ENCODE measurements around the gene ABHD17C. TPM values are rescaled to one million over a fixed set of nuclear protein-coding genes. Genes with fewer than 3 reads are reported as not detected.

The ABHD17C gene
- total RNA-seq, 1 donor from 2014 or later: 41.4 TPM

DNA sequence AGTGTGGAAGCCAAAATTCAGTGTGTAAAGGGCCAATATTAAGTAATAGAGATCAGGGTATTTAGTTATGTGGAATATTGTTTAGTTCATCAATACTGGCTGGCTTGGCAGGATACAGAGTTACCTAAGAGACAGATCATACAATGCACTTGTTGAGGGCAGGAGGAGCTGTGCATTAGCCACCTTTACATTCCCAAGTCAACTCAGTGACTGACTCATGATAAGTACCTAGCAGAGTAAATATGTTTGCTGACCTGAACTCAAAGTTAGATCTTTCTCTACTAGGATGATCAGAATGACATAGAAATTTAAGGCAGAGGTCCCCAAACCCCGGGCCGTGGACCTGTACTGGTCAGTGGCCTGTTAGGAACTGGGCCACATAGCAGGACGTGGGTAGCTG, 3.5 kb upstream of the ABHD17C start:
- Histone ChIP-seq H3K9me3 (no peaks in the 10 kb centered on the region), H3K27ac (no peak overlapping the region), H3K4me1 (peaks cover 6% of the 10 kb centered on the region), H3K27me3 (no peaks in the 10 kb centered on the region), H3K36me3 (no peaks in the 10 kb centered on the region), H3K4me3 (no peak overlapping the region)
- no peak for DNase-seq
- ATAC-seq: no peak
- TF ChIP-seq, protein P1, sequence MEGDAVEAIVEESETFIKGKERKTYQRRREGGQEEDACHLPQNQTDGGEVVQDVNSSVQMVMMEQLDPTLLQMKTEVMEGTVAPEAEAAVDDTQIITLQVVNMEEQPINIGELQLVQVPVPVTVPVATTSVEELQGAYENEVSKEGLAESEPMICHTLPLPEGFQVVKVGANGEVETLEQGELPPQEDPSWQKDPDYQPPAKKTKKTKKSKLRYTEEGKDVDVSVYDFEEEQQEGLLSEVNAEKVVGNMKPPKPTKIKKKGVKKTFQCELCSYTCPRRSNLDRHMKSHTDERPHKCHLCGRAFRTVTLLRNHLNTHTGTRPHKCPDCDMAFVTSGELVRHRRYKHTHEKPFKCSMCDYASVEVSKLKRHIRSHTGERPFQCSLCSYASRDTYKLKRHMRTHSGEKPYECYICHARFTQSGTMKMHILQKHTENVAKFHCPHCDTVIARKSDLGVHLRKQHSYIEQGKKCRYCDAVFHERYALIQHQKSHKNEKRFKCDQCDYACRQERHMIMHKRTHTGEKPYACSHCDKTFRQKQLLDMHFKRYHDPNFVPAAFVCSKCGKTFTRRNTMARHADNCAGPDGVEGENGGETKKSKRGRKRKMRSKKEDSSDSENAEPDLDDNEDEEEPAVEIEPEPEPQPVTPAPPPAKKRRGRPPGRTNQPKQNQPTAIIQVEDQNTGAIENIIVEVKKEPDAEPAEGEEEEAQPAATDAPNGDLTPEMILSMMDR (IDR thresholded peaks at IDR 0.05): no peak
- intact Hi-C loops (cut with DNase I): no loop called here

DNA sequence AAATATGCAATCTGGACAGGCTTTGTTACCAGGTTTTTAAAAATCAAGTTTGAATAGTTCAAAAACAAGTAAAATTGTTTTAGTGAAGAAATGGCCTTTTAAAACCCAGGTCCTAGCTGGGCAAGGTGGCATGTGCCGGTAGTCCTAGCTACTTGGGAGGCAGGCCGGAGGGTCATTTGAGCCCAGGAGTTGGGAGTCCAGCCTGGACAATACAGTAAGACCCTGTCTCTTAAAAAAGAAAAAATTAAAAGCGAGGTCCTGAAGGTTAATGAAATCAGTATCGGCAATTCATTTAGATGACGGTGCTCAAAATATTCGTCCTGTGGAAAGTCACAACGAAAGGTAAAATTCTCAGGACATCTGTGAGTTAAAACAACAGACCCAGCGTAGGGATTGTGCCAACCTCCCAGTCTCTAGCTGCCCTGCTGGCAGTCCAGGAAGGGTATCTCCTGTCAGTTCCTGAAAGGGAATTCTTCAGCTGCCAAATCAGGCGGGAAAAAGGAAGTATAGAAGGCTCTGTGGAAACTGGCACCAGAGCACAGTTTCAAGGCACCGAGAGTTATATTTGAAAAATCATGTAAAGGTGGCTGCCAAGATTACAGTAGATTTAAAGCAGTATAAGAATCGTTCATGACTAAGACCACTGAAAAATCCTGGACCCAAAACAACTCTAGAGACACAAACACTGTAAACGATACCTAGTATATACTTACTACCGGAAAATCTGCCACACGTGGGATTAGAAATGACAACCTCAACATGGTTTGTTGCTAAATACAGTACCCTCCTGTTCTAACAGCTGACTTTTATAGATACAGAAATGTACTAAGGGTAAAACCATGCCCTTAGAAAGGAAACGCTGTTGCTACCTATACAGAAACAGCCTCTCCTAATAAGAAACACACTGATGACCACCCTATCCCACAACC, 1.2 kb upstream of the ABHD17C start:
- TF ChIP-seq, protein P1 (IDR thresholded peaks at IDR 0.05): no peak
- Histone ChIP-seq H3K36me3 (no peaks in the 10 kb centered on the region), H3K27ac (peak overlapping the region; percentile 77), H3K4me3 (peak overlapping the region; percentile 75), H3K4me1 (peaks cover 6% of the 10 kb centered on the region), H3K27me3 (no peaks in the 10 kb centered on the region), H3K9me3 (no peaks in the 10 kb centered on the region)
- no peak for DNase-seq
- intact Hi-C loops (cut with DNase I): no loop called here
- no peak for ATAC-seq

DNA sequence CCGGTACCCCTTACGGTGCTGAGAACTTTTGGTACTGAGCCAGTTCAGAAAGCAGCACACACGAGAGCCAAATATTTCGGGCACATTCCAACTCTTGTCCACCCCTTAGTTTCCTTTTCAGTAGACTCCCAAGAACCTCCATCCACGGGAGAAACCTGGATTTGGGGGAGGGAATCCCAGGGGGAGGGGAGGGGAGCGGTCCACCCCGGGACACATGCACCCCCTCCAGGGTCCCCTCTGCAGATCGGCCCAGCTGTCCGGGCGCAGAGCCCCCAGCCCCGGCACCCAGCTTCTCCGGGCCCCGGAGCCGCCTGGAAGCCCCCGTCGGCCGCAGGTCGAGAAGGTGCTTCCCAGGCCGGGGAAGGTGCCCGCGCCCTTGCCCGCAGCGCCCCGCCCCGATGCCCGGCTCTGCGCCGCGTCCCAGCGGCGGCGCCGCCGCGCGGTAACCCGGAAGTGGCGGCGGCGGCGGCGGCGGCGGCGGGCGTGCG, 455 bp upstream of the ABHD17C start:
- peak; percentile 74 for DNase-seq
- peak; percentile 48 for ATAC-seq
- Histone ChIP-seq H3K9me3 (no peaks in the 10 kb centered on the region), H3K4me1 (peaks cover 6% of the 10 kb centered on the region), H3K27me3 (no peaks in the 10 kb centered on the region), H3K36me3 (no peaks in the 10 kb centered on the region), H3K4me3 (peak overlapping the region; percentile 75), H3K27ac (peak overlapping the region; percentile 77)
- TF ChIP-seq, protein P1 (IDR thresholded peaks at IDR 0.05): no peak
- intact Hi-C loops (cut with DNase I): no loop called here

DNA sequence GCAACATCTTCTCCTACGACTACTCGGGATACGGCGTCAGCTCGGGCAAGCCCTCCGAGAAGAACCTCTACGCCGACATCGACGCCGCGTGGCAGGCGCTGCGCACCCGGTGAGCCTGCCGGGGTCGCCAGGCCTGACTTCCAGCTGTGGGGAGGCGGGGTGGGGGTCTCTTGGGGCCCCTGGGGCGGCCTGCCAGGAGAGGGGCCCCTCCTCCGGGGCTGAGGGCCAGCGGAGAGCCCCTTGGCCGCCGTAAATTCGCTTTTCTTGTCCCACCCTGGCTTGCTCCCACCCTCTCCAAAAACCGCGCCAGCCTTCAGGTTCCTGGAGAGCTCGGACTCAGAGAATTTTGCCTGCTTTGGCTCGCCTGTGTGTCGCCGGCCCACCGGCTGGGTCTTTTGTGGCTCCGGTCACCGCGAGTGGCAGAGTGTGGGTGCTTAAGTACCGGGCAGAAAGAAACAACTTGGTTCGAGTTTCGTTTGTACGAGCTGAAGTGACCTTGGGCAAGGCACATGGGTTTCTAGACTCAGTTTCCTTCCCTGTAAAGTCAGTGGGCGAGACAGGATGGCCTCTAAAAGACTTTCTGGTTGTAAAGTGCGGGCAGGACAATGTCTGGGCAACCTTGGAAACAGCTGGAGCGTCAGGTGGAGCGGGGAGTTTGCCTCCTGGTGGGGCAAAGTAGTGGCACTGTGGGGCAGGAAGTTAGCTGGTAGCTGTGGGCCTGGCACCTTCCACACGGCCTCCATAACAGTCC, 976 bp downstream of the ABHD17C start:
- Histone ChIP-seq H3K36me3 (no peaks in the 10 kb centered on the region), H3K9me3 (no peaks in the 10 kb centered on the region), H3K27me3 (no peaks in the 10 kb centered on the region), H3K4me3 (peak overlapping the region; percentile 80), H3K27ac (peak overlapping the region; percentile 84), H3K4me1 (peaks cover 8% of the 10 kb centered on the region)
- intact Hi-C loops (cut with DNase I): no loop called here
- ATAC-seq: peak; percentile 75
- TF ChIP-seq, protein P1 (IDR thresholded peaks at IDR 0.05): peak; percentile 41
- peak; percentile 78 for DNase-seq

DNA sequence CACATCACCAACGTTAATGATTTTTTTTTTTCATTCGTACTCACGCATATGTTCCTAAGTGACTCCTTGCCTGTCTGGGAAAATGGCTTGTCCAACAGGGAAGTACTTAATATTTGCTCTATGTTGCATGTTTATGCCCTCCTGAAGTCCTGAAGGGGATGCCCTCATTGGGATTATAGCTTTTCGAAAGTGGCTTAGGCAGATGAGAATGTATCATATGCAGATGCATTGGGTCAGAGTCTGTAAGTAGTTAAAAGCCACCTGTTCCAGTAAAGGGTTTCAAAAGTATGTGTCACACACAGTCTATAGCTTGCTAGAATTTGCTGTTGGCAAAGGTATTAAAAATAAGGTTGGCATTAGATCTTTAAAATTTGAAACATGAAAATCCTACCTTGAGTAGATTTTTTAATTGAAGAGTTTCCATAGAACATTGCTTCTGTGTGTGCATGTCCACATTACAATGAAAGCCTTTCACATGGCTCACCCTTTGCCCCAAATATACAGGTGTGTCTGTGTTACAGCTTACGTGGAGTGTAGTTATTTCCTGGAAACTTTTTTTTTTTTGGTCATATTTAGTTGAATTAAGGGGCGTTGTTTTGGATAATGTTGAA, 2.1 kb downstream of the ABHD17C start:
- intact Hi-C loops (cut with DNase I): no loop called here
- no peak for ATAC-seq

More for the DNA sequence above, 2.1 kb downstream of the ABHD17C start:
- no peak for DNase-seq
- no peaks in the 10 kb centered on the region for H3K36me3 ChIP-seq
- H3K9me3 ChIP-seq: no peaks in the 10 kb centered on the region
- peak overlapping the region; percentile 80 for H3K4me3 ChIP-seq
- no peaks in the 10 kb centered on the region for H3K27me3 ChIP-seq
- peak overlapping the region; percentile 84 for H3K27ac ChIP-seq
- peaks cover 12% of the 10 kb centered on the region for H3K4me1 ChIP-seq
- TF ChIP-seq, protein P1 (IDR thresholded peaks at IDR 0.05): no peak
